ENCODE data around the gene ARNT2.

DNA sequence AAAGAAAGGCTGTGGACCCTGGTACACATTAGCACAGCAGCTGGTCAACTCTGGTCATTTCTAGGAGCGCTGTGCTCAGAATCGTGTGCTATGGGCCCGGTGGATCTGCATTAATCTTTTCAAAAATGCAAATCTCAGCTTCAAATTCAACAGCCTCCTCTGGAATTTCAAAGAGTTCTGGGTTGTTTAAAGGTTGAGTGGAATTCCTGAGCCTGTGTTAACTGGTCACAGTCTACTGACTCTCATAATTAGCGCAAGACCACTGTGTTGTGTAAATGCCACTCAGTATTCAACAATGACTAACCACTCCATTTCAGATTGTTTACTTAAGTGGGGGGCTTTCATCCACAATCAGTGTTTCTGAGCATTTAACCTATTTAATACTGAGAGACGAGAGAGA, 2.7 kb upstream of the ARNT2 start:
- TF ChIP-seq, protein P1, sequence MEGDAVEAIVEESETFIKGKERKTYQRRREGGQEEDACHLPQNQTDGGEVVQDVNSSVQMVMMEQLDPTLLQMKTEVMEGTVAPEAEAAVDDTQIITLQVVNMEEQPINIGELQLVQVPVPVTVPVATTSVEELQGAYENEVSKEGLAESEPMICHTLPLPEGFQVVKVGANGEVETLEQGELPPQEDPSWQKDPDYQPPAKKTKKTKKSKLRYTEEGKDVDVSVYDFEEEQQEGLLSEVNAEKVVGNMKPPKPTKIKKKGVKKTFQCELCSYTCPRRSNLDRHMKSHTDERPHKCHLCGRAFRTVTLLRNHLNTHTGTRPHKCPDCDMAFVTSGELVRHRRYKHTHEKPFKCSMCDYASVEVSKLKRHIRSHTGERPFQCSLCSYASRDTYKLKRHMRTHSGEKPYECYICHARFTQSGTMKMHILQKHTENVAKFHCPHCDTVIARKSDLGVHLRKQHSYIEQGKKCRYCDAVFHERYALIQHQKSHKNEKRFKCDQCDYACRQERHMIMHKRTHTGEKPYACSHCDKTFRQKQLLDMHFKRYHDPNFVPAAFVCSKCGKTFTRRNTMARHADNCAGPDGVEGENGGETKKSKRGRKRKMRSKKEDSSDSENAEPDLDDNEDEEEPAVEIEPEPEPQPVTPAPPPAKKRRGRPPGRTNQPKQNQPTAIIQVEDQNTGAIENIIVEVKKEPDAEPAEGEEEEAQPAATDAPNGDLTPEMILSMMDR (IDR thresholded peaks at IDR 0.05; ENCODE audit: low read depth, low read length), result no peak
- TF ChIP-seq POLR2A (IDR thresholded peaks at IDR 0.05; ENCODE audit: extremely low read depth, insufficient read length) (no peak), MAX (IDR thresholded peaks at IDR 0.05; ENCODE audit: low read depth, low read length) (no peak), MYC (IDR thresholded peaks at IDR 0.05; ENCODE audit: low read depth, low read length) (no peak)

Data from NB4 (cell line).